Neural progenitor cell (in vitro differentiated cells): ENCODE results near the gene AK8.

Source experiments
- CTCF ChIP-seq: fragments of 200-600 bp; sonication (generic); IDR thresholded peaks from 2 replicates; pipeline ENCODE4 v1.5.1; 2017; ENCODE audit warnings: antibody characterized with exemption, mild to moderate bottlenecking
- EZH2 ChIP-seq: fragments of 200-600 bp; sonication (generic); IDR thresholded peaks from 2 replicates; pipeline ENCODE4 v1.6.1; 2017; ENCODE audit warnings: antibody characterized with exemption, mild to moderate bottlenecking, moderate library complexity
- EZH2phosphoT487 ChIP-seq: fragments of 200-600 bp; sonication (generic); IDR thresholded peaks from 2 replicates; pipeline ENCODE4 v1.6.1; 2017; ENCODE audit warnings: antibody characterized with exemption

GRCh38 chr9:132825430-132825829, 52.7 kb downstream of the AK8 start:
- TF ChIP-seq CTCF (no peak), EZH2 (no peak), EZH2phosphoT487 (no peak)
